NCI-H460 (cell line): ENCODE data around the gene KCNQ2. TPM values are rescaled to one million over a fixed set of nuclear protein-coding genes. Genes with fewer than 3 reads are reported as not detected.

Experiments
- DNase-seq: peaks from one replicate; pipeline ENCODE4 v3.0.0-alpha.2; 2016; ENCODE audit warnings: low read depth; ENCODE audit errors: extremely low read depth
- total RNA-seq: library from RNA; depleted of rRNA; stranded (reverse); fragments of >200 nt; shearing (Covaris generic); gene quantifications from 2 replicates; pipeline ENCODE4 v1.2.3, GENCODE V29; 2014

KCNQ2 gene
- total RNA-seq, 1 experiment from 2014 or later: 0.17 TPM

DNA sequence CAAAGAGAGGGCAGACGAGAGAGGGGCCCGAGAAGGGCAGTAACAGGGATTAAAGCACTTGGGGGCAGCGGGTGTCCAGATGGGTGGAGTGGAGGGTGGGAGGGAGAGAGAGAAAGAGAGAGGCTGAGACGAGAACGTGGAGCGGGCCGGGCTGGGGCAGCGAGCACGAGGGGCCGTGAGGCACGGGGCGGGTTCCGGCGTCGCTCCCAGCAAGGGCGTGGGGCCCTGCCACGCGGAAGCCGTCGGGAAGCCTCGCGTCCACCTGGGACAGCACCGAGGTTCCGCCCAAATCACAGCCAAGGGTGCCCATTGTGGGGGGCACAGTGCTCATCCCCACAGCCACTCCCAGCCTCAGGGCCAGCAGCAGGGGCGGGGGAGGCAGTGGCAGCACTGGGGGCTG, 49.8 kb downstream of the KCNQ2 start:
- DNase-seq: no peak

DNA sequence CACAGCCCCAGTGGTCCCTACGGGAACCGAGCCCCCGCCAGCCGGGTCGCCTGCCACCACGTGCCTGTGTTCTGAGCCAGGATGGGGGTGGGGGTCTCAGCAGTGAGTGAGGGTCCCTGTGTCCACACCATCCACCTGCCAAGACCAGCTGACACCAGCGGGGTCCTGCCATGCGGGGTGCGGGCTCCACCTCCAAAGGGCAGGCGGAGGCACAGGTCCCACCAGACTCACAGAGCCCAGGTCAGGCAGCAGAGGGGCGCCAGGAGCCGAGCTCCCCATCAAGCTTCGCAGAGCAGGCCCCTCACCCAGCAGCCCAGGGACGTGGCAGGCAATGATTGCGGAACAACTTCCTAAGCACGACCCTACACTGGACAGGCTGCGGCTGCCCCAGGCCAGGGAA, 50.5 kb downstream of the KCNQ2 start:
- no peak for DNase-seq

DNA sequence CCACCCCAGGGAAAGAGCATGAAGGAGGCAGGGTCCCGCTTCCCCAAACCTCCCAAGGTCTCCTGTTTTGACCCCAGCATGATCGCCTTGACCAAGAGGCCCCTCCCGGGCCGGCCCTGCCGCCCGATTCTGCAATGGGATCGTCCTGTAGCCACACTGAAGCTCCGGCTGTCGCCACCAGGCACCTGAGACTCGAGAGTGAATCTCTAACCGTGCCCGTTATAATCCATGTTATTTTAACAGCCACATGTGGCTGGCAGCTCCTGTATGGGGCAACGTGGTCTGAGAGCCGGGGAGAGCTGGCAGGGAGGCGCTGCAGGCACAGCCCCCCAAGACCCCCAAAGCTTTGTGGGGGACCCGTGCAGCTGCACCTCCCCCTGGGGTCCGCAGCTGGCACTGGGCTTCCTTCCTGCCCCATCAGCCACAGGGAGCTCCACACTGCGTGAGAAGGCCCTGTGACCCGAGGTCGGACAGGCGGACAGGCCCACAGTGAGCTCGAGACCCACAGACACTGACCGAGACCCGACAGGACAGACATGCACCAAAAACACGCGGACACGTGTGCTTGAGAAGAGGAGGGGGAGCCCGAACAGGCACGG, 51.3 kb downstream of the KCNQ2 start:
- DNase-seq: no peak

DNA sequence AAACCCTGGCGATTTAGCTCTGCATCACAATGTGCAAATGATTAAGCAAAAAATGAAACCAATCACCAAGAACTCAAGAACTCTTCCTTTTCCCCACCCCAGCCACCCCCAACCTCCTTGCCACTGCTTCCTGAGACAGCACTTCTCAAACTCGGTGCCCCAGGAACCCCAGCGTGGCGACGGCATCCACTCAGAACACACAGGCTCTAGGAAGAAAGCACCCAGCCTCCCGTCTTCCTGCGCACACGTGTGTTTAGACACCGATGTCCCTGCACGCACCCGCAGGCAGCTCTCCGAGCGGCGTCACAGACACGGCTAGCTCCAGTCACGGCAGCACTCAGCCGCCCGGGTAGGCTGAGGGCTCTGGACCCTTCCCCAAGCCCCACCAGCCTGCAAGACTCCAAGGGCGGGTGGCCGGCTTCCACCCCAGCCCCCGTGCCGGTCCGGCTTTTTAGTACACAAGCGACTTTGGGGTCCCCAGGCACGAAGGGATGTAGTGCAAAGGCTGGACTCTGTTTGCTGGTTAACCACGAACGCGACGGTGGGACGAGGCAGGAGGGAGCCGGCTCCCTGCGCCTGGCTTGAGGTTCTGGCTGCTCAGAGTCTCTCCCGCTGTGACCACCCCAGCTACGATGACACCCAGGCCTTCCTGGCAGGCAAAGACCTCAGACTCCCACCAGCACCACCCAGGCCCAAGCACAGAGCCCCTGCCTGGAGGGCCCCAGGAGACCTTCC, 51.9 kb downstream of the KCNQ2 start:
- DNase-seq: no peak

DNA sequence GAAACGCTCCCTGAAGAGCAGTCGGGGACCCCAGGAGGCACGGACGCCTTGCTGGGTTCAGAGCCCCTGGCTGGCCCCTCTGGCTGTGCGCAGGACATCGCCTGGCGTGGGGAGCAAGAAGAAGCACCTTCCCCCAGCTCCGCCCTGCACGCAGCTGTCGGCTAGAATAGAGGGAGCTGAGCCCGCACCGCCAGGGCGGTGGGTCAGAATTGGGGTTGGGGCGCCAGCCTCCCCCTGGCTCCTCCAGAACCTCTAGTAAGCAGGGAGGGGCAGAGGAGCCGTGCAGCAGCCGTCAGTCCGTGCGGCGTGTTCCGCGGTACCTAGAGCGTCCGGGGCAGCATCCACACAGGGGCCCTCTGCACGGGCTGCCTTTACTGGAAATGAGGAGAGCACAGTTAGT, 53.2 kb downstream of the KCNQ2 start:
- no peak for DNase-seq

DNA sequence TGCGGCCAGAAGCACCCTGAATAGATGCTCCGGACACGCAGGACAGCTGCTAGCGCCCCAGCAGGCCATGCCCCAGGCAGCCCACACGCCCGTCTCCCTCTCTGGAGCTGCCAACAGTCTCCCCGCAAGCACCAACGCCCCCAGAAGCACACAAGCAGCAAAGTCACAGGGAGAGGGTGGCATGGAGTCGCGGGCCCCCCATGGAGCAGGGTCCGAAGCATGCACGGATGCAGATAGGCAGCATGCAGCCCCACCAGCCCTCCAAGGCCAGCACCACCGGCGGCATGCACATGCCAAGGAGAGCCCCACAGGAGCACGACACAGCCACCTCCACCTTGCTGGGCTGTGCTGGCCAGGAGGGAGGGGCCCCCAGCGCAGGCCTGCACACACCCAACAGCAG, 53.8 kb downstream of the KCNQ2 start:
- no peak for DNase-seq

DNA sequence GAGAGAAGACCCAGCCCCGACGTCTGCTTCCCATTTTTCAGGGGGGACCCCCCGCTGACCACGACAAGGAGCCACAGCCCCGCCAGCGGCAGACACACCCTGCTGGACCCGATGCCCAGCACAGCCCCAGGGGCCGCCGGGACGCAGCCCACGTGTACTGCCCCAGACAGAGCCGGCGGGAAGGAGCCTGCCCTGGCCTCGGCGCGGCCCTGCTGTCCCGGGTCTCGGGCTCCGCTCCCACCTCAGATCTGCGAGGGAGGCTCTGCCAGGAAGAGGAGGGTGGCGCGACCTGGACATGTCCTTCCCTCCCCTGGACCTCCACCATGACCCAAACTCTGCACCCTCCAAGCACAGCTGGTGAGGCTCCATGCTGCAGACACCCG, 54.7 kb downstream of the KCNQ2 start:
- DNase-seq: no peak

DNA sequence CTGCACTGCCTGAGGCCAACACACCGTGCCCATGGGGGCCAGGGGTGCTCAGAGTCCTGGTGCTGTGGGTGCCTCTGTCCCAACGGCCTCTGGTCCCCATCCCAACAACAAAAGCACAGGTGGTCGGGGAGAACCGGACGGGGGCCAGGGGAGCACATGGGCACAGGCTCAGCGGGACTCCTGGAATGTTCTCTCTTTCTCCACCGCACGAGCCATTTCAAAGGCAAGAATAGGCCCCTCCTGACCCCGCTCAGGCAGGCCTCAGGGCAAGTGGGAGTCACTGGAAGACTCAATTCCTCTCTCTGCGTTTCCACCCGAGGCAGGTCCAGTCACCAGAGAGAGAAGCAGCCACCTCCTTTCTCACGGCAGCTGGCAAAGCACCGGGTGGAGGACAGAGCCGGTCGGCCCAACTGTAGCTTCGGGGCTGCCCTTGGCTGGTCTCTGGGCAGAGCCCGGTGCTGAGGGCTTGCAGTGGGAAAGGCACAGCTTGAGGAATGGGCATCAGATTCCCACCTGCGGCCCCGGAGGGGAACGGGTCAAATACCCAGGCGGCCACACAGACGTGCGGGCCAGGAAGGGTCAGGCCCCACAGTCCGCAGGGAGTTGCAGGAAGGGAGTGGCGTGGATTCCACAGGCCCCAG, 55.2 kb downstream of the KCNQ2 start:
- no peak for DNase-seq

DNA sequence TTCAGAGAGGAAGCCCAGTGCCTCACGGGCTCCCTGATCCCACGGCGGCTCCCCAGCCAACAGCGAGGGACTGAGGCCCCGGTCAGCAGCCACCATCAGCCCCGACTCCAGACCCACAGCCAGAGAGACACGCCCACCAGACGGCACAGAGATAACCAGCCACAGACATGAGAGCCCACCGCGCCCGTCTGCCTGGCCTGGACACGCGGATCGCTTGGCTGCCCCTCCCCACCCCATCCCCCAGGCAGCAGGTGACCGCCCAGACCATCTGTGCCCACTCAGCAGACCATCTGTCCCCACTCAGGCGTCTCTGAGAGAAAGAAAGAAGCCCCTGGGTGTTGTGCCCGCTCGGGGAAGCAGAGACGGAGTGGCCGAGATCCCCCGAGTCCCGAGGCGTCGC, 55.8 kb downstream of the KCNQ2 start:
- DNase-seq: no peak

DNA sequence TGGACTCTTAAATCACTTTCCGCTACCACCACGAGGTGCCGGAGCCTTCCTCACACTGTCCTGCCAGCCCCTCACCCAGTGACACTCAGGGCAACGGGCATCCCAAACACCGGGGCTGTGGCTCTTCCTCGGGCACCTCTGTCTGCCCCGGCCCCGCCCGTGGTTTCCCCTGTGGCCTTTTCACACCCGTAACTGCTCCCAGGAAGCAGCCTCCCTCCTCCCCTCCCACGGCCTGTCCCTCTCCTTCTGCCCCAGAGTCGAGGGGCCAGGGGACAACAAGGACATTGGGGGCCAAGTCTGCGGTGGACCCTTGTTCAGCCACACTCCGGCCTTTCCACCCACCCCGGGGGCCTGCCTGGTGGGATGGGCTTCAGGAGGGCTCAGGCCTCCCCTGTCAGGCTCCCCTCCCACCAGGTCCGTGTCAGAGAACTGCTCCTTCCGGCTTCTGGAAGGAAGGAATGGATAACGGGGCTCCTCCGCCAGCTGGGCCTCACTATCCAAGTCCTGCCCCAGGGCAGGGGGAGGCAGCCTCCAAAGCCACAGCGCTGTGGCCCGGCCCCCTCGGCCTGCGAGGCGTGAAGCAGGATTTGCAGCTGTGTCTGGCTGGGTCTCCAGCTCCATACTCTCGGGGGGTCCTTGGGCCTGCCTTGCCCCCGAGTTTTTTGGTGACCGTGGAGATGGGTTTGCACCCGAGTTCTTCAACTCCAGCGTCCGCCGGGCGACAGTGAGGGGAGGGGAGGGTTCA, 56.6 kb downstream of the KCNQ2 start:
- DNase-seq: no peak

DNA sequence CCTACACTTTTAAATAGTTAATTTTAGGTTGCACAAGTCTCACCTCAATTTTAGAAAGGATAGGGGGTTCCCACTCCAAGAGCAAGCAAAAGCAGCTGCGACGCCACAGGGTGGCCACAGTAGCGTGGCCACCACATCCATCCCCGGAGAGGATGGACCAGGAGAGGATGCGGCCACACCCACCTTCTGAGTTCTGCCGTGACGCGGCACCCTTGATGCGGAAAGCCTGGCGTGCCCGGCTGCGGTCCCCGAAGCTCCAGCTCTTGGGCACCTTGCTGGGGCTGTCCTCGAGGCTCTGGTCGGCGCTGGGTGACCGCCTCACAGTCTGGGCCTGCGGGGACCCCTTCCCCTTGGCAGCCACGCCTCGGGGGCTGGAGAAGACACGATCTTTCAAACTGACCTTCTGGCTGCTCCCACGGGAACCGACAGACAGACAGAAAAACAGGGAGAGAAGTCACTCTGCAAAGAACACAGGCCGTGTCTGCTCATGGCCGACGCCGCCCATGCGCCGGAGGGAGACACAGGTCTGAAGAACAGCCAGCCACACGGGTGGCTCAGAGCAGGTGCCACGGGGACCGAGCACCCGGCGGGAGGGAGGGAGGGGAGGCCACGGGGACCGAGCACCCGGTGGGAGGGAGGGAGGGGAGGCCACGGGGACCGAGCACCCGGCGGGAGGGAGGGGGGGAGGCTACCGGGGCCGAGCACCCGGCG, 57.6 kb downstream of the KCNQ2 start:
- DNase-seq: no peak

DNA sequence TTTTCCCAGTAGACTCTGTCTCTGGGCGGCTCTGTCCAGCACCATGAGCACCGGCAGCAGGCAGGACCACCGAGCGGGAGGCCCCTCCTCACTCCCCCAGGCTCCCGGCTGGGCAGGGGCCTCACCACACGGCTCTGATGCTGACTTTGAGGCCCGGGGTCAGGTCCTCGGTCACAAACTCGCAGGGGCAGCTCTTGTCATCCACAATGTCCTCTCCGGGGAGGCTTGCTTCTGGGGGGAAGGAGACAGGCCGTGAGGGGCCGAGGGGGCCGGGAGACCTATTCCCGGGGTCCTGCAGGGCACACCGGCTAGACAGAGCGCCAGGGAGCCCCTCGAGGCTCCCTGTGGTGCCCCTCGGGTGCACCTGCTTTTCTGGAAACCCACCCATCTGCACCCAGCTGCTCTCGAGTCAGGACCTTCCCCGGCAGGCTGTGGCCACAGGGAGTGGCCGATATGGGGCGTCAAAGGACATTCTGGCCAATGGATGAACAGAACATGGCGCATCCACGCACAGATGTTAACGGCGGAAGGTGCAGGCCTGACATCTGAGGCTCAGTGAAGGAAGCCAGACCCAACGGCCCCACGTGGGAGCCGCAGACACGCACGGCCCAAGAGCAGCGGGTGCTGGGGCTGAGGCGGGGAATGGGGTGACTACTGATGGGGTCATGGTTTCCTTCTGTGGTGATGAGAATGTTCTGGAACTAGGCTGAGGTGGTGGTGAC, 58.3 kb downstream of the KCNQ2 start:
- DNase-seq: no peak

DNA sequence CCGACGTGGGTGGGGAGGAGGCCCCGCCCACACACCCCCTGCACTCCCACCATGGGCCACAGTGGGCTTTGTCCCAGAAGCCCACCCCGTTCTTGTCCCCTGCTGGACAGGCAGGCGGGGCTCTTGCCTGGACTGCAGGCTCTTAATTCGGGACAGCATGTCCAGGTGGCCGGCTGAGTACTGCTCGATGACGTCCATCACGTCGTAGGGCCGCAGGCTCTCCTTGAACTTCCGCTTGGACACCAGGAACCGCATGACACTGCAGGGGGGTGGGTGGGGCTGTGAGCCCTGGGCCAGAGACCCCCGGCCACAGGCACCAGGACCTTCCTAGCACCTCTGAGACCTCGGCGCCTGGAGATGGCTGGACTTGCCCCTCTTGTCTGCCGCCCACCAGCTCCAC, 59.1 kb downstream of the KCNQ2 start:
- DNase-seq: no peak

DNA sequence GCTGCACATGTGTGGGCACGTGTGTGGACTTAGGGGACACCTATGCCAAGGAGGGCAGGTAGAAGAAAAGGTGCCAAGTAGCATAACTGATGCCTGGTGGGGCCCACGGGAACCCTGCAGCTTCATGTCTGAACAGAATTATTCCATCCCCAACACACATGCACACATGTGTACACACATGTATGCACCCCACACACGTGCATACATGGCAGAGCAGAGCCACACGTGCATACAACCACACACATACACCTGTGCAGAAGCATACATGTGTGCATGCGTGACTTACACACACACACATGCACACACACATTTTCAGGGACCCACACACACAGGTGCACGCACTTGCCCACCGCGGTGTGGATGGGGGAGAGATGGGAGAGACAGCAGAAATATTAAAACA, 59.6 kb downstream of the KCNQ2 start:
- no peak for DNase-seq

DNA sequence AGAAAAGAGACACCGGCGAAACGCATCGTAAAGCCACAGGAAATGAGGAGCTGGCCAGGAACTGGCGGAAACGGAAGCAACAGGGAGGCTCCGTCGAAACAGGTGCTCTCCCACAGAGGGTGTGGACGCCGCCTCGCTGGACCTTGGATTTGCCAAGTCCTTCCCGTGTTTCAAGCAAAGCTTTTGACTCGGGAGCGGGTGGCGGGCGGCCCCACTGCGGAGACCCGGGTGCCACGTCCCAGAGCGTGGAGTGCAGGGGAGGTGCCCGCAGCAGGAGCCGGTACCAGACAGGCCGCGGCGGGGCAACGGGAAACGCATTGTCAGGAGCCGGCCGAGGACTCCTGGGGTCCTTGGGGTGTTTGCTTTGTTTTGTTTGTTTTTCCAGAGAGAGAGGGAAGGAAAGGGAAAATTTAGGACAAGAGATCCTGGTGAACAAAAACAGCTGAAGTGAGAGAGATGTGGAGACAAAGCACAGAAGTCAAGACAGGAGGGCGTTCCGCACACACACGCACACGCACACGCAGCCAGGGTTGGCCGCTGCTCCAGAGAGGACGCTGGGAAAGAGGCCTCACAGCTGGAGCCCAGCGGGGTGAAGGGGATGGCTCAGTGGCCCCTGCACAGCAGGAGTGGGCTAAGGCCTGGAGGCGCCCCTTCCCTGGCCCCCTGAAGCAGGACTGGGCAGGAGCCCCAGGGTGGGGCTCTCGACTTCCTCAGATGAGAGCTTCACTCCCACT, 60.4 kb downstream of the KCNQ2 start:
- no peak for DNase-seq

DNA sequence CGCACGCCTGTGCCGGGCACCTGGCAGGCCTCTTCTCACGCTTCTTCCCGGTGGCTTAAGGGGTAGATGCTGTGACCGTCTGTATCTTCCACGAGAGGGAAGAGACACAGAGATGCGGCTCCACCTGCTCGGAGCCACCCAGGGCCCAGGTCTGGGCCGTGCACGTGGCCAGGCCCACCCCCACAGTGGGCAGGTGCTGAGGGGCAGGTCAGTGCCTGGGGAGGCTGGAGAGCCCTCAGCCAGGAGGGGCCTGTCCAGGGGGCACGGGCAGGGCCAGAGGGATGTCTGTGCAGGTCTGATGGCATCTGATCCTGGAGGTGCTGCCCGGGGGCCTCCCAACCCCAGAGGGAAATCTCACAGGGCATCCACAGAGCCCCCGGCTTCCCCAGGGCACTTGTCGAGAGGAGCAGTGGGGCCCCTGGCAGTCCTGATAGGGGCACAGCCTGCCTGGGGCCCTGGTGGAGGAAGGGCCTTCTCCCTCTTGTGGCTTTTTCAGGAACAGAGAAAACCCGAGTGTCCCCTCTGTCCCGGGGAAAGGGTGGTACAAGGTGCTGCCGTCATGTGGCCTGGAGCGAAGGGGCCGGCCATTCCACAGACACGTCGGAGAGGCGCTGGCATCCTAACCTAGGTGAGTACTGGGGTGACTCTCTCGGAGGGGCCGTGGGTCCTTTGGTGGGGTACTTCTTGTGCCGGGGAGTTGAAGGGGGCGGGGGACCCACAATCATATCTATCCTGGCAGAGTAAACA, 61.1 kb downstream of the KCNQ2 start:
- DNase-seq: no peak

DNA sequence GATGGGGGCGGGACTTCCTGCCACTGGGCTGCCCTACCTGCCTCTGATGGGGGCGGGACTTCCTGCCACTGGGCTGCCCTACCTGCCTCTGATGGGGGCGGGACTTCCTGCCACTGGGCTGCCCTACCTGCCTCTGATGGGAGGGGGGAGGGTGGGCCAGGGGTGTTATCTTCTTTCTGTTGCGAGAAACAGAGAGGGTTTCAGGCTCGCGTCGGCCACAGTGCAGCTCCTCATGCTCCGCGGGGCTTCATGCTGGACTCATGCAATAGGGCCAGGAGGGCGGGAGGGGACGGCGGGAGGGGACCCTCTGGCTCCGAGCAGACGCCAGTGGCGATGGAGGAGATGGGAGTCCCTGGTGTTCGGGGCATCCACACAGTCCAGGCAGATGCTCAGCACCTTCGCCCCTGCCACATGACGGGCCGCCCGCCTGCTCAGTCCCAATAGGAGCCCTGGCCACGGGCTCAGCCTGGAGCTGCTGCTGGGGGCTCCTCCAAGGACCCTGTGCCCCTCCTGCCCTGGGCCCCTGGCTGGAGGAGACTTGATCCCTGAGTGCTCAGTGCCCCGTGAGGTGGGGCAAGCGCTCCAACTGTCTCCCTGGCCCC, 62.5 kb downstream of the KCNQ2 start:
- DNase-seq: no peak

DNA sequence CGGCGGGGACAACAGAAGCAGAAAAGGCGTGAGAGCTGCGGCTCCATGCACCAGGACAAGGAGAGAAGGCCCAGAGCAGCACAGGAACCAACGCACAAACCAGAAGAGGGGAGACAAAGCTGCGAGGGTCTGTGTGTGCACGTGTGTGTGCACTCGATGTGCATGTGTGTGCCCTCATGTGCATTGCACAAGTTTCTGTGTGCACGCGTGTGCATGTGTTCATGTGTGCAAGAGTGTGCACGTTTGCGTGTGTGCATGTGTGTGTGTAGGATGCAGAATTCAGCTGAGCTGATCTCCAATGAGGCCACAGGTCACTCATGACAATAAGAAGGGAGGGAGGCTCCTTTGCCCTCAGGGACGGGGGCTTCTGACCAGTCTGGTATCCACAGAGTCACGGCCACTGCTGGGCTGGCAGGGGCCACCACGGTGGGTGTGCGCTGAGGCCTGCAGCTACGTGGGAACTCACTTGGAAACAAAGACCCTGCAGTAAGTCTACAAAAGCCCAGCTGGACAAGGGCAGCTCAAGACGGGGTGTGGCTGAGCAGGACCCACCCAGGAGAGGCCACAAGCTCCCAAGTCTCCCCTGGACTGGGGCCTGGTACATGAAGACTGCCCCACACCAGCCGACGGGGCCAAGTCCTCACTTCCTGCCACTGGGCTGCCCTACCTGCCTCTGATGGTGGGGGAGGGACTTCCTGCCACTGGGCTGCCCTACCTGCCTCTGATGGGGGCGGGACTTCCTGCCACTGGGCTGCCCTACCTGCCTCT, 63.2 kb downstream of the KCNQ2 start:
- no peak for DNase-seq
